Measurements from ENCODE around the gene KCNB1.
"Not testable (repeated sequence)": the region's sequence is repeated elsewhere in the genome, so short reads cannot be mapped to it uniquely, and the experiment has no call there.

Gene KCNB1

DNA sequence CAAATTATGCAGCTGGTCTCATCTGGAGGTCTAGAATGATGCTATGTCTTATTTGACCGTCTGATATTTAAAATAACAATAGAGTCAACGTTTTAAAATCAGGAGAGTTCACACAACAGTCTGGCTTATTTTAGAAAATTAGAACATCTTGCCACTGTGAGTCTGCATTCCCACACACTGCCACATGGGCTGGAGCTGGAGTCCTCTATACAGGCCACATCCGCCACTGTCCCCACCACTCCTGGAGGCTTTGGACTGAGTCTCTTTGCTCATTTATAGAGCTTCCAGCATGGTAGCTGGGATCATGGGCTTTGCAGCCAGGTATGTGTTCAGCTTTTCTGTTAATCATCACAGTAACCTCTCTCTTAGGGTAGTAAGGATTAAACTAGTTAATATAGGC, 135.8 kb downstream of the KCNB1 start:
- no peak for DNase-seq

DNA sequence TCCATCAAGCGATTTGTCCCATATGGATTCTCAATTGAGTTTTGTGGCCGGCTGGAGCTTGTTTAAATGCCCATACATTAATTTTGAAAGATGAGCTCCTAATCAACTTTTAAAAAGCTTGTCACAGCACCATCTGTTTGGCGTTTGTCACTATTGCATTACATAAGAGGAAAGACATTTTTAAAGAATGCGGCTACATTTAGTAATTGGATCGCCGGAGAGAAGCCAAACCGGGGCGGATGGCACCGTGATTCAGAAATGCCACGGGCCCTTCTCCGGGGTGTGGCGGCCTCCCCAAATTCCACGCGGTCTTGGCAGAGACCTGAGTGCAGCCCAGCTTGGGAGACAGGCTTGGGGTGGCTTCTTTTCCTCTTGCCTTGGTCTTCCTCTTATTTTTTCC, 136.9 kb downstream of the KCNB1 start:
- no peak for DNase-seq

DNA sequence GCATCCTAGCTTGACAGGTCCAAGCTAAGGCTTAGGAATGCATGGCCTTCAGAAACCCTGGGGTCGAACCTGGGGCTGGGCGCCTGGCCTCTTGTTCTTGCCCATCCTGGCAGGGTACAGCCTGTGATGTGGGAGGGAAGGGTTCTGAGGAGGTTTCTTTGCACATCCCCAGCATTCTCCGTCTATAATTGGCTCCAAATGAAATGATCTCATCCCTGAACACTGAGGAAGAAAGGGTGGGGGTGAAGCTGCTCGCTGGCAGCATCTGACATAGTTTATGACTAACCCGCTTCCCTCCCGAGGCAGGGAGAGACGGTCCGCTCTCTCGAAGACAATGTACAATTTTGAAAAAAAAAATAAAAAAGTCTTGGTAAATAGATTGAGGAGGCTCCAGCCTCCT, 137.5 kb downstream of the KCNB1 start:
- no peak for DNase-seq

DNA sequence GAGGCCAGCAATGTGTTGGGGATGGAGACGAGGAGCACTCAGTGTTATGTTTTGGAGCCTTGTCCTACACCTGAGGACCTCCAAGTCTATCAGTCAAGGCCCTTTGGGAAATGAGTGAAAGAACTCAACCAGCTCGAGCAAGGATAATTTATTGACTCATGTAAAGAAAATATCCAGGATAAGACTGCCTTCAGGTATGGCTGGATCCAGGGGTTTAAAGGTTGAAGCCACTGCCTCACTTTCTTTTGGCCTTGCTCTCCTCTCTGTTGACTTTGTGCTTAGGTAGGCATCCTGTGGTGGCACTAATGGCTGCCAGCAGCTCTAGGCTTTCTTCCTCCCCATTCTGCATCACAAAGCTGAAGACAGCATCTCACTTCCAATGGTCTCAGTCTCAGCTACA, 138.3 kb downstream of the KCNB1 start:
- DNase-seq, result no peak

DNA sequence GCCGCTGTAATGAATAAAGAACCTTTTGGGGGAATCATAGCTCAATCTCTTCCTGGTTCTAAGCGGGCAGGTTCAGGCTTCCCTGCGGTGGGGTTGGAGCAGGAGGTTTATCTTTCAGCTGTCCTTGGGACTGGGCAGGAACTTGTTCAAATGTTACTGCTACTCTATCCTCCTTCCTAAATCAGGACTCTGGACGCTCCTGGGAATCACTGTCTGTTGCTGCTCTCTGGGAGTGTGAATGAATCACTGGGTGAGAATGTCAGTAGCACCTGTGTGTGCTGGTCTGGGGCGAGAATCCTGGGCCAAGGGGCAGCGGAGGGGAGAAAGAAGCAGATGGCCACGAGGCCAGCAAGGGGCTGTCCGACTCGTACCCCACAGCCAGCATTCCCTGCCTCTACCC, 139.2 kb downstream of the KCNB1 start:
- no peak for DNase-seq

DNA sequence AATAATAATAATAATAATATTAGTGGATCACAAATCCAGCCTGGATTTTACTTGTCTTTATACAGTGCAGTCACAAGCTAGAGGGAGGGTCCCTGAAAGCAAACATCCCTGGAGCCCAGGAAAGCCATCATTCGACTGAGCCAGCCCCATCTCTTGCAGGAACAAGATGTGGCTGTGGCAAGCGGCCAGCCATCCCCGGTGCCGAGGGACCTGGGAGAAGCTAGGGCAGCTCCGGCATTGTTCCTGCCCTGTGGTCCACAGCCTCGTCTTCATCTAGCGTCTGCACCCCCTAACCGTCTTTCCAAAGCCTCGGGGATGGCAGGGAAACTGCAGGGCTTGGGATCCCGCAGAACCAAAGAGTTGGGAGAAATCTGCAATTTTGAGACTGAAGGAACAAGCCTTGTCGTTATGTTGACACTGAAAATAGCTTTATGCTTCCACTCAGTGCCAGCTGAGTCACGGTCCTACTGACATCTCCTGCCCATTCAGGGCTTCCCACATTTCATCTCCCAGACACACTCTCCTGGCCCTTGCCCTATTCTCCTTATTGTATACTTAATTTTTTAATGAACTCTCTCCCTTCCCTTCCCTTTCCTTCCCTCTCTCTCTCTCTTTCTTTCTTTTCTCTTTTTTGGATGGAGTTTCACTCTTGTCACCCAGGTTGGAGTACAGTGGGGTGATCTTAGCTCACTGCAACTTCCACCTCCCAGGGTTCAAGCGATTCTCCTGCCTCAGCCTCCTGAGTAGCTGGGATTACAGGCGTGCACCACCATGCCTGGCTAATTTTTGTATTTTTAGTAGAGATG, 142.1 kb downstream of the KCNB1 start:
- no peak for DNase-seq

DNA sequence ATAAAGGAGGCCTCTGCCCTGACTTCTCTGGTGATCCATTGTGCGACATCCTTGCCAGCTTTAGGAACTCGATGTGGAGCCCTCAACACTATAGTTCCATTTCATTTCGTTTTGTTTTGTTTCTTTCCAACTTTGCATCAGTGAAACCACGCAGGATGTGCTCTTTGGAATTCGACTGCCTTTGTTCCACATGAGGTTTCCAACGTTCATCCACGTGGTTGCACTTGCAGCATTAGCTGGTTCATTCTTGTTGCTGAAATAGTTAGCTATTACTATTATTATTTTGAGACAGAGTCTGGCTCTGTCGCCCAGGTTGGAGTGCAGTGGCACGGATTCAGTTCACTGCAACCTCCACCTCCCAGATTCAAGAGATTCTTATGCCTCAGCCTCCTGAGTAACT, 143.3 kb downstream of the KCNB1 start:
- no peak for DNase-seq

DNA sequence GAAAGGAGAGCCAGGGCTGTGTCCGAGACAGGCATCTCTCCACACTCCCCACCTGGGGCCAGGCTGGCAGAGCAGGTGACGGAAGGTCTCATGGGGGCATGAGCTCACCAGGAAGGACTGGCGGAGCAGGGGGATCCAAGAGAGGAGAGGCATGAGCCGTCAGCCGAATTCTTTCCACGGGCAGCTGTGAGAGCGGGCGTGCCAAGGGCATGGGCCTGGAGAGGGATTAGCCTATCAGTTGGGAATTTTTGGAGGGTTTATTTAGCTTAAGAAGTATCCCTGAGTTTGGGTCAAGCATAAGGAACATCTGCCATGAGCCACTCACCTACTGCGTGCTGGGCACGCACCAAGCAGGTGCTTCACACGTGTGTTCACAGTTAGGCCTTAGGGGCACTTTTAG, 144.4 kb downstream of the KCNB1 start:
- no peak for DNase-seq

DNA sequence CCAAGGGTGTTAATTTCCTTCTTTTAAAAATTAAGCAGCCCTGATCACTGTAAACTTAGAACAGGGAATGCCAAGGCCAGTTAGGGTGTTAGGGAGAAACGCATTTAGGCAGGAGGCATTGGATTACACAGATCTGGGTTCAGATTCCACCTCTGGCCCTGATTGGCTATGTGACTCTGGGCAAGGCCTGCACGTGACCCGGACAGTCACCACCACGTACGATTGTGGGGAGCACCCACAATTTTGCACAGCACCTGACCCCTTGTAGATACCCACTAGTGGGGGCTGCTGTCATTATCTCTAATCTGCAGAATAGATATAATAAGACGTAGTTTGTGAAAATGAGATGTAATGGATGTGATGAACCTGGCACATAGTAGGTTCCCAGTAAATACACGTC, 145.1 kb downstream of the KCNB1 start:
- DNase-seq, result no peak

DNA sequence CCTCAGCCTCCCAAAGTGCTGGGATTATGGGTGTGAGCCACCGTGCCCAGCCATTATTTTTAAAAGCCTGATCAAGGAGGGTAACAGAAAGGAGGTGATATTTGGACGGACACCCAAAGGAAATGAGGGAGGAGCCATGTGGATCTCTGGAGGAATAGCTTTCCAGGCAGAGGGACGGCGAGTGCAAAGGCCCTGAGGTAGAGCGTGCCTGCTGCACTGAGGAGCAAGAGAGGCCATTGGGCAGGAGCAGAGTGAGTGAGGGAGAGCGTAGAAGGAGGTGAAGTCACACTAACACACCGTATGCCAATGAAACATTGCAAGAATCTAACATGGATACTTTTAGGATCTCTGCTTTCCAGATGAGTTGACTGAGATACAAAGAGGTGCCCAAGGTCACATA, 145.7 kb downstream of the KCNB1 start:
- no peak for DNase-seq

DNA sequence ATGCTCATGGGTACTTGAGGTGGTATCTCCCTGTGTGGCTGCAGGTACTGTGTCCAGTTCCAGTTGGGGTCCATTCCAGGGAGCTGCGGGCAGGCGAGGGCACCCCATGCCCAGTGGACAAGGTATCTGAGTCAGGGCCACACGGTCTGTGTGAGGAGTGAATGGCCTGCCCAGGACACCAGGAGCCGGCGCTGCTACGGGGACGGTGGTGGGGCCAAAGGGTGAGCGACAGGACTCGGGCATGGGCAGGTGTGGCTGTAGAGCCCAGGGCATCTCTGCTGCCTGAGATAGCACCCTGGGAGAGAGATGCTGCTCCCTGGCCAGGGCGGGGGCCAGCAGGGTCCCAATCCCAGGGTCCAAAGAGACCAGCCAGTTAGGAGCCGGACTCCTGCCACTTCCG, 147.0 kb downstream of the KCNB1 start:
- no peak for DNase-seq

DNA sequence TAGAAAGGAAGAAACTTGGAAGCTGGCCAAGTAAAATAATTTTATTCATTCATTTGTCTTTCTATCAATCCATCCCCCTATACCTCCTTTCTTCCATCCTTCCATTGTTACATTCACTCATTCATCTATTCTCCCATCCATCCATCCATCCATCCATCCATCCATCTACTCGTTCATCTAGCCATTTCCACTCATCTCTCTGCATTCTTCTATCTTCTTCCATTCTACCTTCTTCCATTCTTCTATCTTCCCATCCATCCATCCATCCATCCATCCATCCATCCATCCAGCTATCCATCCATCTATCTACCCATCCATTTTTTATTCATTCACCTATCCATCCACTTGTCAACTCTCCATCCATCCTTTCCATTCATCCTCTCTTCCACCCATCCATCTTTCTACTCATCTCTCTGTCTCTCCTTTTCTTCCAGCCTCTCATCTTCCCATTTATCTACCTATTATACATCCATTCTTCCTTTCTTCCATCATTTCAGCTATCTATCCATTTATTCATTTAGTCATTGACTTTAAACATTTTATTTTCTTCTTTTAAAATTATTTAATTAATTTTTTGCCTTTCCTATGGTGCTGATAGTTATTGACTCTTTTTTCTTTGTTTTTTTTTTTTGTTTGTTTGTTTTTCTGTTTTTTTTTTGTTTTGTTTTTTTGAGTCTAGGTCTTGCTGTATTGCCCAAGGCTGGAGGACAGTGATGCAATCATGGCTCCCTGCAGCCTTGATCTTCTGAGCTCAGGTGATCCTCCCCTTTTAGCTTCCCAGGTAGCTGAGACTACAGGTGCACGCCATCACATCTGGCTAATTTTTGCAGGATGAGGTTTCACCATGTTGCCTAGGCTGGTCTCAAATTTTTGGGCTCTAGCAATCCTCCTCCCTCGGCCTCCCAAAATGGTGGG, 151.5 kb downstream of the KCNB1 start:
- no peak for DNase-seq

DNA sequence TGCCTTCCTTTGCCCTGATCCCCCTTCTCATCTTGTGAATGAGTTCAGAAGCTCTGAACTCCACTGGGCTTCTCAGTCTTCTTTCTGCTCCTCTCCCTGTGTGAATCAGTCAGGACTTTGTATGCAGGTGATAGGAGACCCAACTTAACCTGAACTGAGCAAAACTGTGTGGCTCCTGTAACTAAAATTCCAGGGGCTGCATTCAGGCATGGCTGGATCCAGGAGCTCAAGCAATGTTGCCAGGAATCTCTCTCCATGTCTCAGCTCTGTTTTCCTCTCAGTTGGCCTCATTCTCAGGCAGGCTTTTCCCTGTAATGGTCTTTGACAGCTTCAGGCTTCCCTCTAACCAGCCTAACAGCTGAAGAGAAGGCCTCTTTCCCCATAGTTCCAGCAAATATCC, 153.7 kb downstream of the KCNB1 start:
- no peak for DNase-seq

DNA sequence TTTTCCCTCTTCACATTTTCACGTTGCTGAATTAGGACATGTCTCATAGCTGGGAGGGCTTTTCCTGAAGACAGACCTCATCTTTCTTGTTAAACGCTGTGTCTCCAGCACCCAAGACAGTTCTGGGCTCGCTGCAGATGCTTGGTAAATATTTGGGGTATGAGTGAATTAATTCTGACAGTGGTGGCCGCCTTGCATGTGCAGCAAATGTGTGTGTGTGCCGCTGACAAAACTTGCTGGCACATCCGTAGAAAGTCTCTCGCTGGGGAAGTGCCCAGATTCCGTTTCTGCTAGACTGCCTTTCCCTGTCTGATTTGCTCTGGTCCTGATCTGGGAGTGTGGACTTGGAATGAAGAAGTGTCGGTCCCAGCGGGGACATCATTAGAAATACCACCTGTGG, 156.4 kb downstream of the KCNB1 start:
- no peak for DNase-seq

DNA sequence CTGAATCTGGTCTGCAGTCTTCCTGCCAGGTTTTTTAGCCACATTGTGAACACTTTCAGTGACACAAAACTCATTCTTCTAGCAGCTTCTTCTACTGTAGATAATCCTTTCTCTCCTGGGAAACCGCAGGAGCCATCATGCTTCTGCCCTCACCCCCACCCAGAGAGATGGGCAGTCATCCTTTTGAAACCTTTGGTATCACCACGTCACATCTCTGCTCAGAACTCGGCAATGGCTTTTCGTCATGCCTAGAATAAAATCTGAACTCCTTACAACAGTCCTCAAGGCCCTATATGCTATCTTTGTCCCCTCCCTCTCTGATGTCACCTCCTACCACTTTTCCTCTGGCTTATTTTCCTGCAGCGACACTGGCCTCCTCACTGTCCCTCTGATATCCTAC, 158.2 kb downstream of the KCNB1 start:
- no peak for DNase-seq

DNA sequence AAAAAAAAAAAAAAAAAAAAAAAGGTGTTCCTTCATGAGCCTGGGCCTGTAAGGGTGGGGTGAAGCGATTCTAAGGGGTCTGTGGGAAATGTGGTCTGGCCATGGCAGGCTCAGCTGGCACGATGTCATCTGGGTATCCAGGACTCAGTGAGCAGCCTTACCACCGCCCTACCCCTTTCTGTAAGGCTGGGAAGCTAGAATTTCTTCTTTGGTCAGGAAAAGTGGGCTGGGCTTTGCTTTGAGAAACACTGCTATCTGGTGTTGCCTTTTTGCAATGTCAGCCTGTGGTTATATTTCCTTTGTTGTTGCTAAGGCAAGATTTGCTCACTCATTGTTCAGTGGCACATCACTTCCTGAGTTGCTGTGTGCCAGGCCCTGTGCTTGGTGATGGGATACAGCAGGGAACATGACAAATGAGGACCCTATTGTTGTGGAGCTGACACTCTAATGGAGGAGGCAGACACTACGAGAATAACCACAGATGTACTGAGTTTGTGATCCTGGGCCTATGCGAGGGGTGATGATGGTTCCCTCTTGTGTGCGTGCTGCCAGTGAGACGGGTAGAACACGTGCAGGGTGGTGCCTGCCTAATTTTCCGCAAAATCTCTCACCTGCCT, 158.7 kb downstream of the KCNB1 start:
- peak; percentile 77 for DNase-seq

DNA sequence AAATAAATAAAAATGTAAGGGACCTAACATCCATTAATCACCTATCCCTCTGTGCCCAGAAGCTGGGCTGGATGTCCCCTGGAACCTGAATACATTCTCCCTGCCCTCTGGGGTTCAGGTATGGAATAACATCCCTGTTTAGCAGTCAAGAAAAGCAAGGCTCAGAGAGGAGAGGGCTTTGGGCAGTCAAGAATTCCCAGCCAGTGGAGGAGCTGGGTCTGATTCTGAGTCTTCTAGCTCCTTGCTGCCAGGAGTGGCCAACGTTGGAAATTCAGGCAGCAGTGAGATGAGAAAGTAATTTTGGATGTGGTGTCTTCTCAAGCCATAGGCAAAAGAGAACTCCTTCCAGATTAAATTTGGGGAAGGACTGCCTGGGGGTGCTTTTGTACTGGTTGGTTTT, 162.0 kb downstream of the KCNB1 start:
- no peak for DNase-seq

DNA sequence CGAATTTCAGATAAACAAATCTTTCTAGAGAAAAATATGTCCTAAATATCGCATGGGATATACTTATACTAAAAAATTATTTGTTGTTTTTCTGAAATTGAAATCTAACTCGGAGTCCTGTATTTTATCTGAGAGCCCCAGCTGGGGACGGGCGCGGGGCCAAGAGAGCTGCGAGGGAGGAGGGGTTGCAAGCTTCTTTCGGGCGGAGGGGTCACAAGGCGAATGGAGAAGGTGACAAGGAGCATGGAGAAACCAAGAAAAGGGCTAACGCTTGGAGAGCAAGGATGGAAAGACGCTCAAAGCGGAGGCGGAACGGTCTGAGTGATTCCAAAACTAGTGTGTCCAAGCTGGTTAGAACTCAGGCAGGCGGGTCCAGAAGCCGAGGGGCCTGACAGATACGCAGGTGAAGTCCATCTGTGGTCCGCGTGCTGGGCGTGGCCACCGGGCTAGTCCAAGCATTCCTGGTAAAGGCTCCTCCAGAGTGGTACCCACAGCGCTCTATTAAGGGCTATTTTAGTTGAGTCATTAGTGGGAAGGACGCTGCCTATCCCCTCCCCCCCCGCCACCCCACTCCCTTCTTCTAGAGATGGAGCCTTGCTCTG, 163.2 kb downstream of the KCNB1 start:
- DNase-seq, result no peak

DNA sequence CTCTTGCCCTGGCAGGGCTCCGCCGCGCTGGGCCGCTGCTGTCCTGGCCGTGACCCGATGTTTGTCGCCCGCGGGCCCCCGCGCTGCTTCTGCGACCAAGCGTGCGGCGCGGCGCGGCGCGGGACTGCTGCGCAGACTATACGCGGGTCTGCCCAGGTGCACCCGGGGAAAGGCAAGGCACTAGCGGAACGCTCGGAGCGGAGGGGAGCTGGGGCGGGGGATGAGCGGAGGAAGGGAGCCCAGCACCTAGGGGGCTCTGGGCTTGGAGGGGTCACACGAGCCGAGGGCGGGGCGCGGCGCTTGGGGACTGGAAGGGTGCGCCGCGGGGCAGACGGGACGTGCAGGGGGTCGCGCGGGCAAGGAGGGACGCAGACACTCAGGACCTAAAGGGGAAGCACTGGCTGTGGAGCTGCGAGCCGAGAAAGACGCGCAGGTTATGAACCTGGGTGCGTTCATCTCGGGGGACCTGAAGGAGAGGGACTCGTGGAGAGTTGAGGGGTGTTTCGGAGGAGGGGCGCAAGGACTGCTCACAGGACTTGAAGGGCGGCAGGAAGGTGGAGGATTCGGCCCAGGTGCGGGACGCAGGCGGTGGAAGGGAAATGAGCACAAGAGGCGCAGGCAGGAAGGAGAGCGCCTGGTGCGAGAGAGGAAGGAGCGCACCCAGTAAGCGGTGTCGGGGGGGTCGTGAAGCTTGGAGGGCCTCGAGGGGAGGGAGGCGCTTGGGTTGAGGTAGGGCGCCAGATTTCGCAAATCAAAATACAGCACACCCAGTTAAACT, 163.8 kb downstream of the KCNB1 start:
- DNase-seq, result no peak

DNA sequence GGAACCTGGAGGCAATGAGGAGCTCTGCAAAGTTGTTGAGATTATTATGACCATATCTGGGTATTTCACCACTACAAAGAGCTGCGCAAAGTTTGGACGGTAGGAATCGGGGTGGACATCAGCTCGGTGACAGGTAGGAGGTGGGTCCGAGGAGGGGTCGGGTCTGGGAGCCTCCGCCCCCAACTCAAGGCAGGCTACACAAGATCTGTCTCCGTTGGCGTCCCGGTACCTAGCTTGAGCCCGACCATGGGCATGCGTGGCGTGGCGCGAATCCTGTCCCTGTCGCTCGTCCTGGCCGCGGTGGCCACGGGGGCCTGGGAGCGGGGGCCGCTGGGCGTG, 164.4 kb downstream of the KCNB1 start:
- no peak for DNase-seq

DNA sequence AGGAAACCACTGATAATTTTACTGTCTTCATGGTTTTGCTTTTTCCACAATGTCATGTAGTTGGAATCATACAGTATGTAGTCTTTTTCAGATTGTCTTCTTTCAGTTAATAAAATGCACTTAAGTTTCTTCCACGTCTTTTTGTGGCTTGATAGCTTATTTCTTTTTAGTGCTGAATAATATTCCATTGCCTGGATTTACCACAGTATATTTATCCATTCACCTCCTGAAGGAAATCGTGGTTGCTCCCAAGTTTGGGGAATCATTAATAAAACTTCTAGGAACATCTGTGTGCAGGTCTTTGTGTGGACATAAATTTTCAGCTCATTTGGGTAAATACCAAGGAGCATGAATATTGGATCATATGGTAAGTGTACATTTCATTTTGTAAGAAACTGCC, 165.8 kb downstream of the KCNB1 start:
- no peak for DNase-seq

DNA sequence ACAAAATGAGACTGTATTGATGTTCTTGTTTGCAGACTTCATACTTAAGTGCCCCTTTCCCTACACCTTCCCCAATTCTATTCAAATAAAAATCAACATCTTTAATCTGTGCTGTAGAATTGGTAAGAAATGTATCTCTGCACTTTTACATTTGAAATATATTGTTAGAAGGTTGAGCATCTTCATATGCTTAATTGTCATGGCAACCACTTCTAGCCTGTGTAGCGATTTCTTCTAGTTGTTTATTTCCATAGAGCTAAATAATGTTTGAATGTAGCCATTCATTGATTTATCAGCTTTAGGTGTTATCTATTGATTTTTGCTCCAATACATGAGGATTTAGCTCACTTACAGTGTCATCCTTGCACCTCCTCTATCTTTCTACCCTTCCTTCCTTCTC, 166.9 kb downstream of the KCNB1 start:
- no peak for DNase-seq

DNA sequence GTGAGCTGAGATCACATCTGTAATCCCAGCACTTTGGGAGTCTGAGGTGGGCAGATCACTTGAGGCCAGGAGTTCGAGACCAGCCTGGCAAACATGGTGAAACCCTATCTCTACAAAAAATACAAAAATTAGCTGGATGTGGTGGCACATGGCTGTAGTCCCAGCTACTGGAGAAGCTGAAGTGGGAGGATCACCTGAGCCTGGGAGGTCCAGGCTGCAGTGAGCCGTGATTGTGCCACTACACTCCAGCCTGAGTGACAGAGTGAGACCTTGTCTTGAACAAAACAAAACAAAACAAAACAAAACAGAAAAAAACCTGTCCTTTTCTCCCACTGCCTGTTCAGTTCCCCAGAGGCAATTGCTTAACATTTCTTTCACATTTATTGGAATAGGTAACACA, 168.4 kb downstream of the KCNB1 start:
- DNase-seq, result not testable (repeated sequence)
